Mesendoderm (in vitro differentiated cells): ENCODE results near the gene SEPTIN14.
"Not testable (repeated sequence)": the region's sequence is repeated elsewhere in the genome, so short reads cannot be mapped to it uniquely, and the experiment has no call there.

Experiments used
- DNase-seq: peaks from one replicate; pipeline ENCODE4 v3.0.0; 2013
- H2AK5ac ChIP-seq: 2 replicates; pipeline ENCODE4 v1.6.1; 2013; ENCODE audit warnings: low read length, inconsistent platforms
- H2BK120ac ChIP-seq: 2 replicates; pipeline ENCODE4 v1.6.1; 2013; ENCODE audit warnings: low read depth, mild to moderate bottlenecking, low read length, moderate library complexity, mixed read lengths
- H2BK15ac ChIP-seq: replicated peaks from 2 replicates; pipeline ENCODE4 v1.6.1; 2013; ENCODE audit warnings: low read depth, mild to moderate bottlenecking, moderate library complexity
- H2BK5ac ChIP-seq: 2 replicates; pipeline ENCODE4 v1.6.1; 2013; ENCODE audit warnings: low read length, inconsistent platforms
- H3K18ac ChIP-seq: 2 replicates; pipeline ENCODE4 v1.6.1; 2013; ENCODE audit warnings: mild to moderate bottlenecking, low read length, mixed read lengths
- H3K23ac ChIP-seq: one replicate; pipeline ENCODE4 v1.6.1; 2013; ENCODE audit warnings: low read length
- H3K27ac ChIP-seq: 2 replicates; pipeline ENCODE4 v1.5.1; 2013; ENCODE audit warnings: low read depth, mild to moderate bottlenecking, inconsistent platforms, low read length, moderate library complexity
- H3K27me3 ChIP-seq: 2 replicates; pipeline ENCODE4 v1.6.1; 2013; ENCODE audit warnings: low read length, control low read depth, mild to moderate bottlenecking, inconsistent platforms; ENCODE audit not compliant: insufficient read depth, poor library complexity
- H3K36me3 ChIP-seq: 2 replicates; pipeline ENCODE4 v1.6.1; 2013; ENCODE audit warnings: low read length, inconsistent platforms; ENCODE audit not compliant: control insufficient read depth, insufficient read depth
- H3K4ac ChIP-seq: one replicate; pipeline ENCODE4 v1.6.1; 2013; ENCODE audit warnings: low read depth, mild to moderate bottlenecking, low read length, moderate library complexity
- H3K4me1 ChIP-seq: 2 replicates; pipeline ENCODE4 v1.6.1; 2013; ENCODE audit warnings: low read depth, low read length, inconsistent platforms; ENCODE audit not compliant: control insufficient read depth
- H3K4me2 ChIP-seq: 2 replicates; pipeline ENCODE4 v1.6.1; 2013; ENCODE audit warnings: low read length
- H3K4me3 ChIP-seq: 2 replicates; pipeline ENCODE4 v1.5.1; 2013; ENCODE audit warnings: mild to moderate bottlenecking, low read length
- H3K56ac ChIP-seq: one replicate; pipeline ENCODE4 v1.6.1; 2013; ENCODE audit warnings: low read length
- H3K79me1 ChIP-seq: 2 replicates; pipeline ENCODE4 v1.6.1; 2013; ENCODE audit warnings: low read length, inconsistent platforms
- H3K79me2 ChIP-seq: 2 replicates; pipeline ENCODE4 v1.6.1; 2013; ENCODE audit warnings: mild to moderate bottlenecking, low read length; ENCODE audit not compliant: control insufficient read depth, insufficient read depth
- H3K9ac ChIP-seq: 2 replicates; pipeline ENCODE4 v1.6.1; 2013; ENCODE audit warnings: low read length, inconsistent platforms
- H4K5ac ChIP-seq: one replicate; pipeline ENCODE4 v1.6.1; 2013; ENCODE audit warnings: low read length
- H4K8ac ChIP-seq: one replicate; pipeline ENCODE4 v1.6.1; 2013; ENCODE audit warnings: low read depth, mild to moderate bottlenecking, control low read depth, low read length, moderate library complexity
- WGBS: extraction: QIAGEN DNeasy Blood & Tissue Kit; methylation state at CpG from one replicate; pipeline ENCODE4 v1.1.7; 2013; ENCODE audit warnings: low lambda C conversion rate, missing lambda C conversion rate; ENCODE audit not compliant: insufficient coverage; ENCODE audit errors: extremely low coverage; 5-methylcytosine and 5-hydroxymethylcytosine counted together

The SEPTIN14 gene

GRCh38 chr7:55871932-55872485, 9.5 kb upstream of the SEPTIN14 start:
- no peak for DNase-seq
- Histone ChIP-seq H2BK15ac (no peak overlapping the region), H3K4me3 (no peak overlapping the region), H3K79me2 (no peaks in the 10 kb centered on the region), H3K9ac (no peak overlapping the region), H3K23ac (no peak overlapping the region), H3K56ac (no peak overlapping the region), H3K4me1 (no peaks in the 10 kb centered on the region), H2BK120ac (no peak overlapping the region), H3K4ac (no peak overlapping the region), H3K18ac (no peak overlapping the region), H4K8ac (no peak overlapping the region), H3K79me1 (no peaks in the 10 kb centered on the region), H2BK5ac (no peak overlapping the region), H3K4me2 (no peak overlapping the region), H3K27ac (no peak overlapping the region), H3K36me3 (no peaks in the 10 kb centered on the region), H2AK5ac (no peak overlapping the region), H3K27me3 (no peaks in the 10 kb centered on the region), H4K5ac (no peak overlapping the region)
- WGBS = no CpG with 5 or more reads among the region's 8 CpGs

GRCh38 chr7:55868989-55869388, 6.4 kb upstream of the SEPTIN14 start:
- not testable (repeated sequence) for H3K4me2 ChIP-seq, H3K79me2 ChIP-seq, H3K27me3 ChIP-seq, H3K4me3 ChIP-seq, H3K23ac ChIP-seq, H2BK5ac ChIP-seq, H3K56ac ChIP-seq, H3K36me3 ChIP-seq, H3K4ac ChIP-seq, H3K27ac ChIP-seq, H3K79me1 ChIP-seq, H3K9ac ChIP-seq, H2BK15ac ChIP-seq, H3K18ac ChIP-seq, DNase-seq, H4K5ac ChIP-seq, H2BK120ac ChIP-seq, H4K8ac ChIP-seq, H3K4me1 ChIP-seq, H2AK5ac ChIP-seq
- no CpG with 5 or more reads among the region's 7 CpGs for WGBS

DNA sequence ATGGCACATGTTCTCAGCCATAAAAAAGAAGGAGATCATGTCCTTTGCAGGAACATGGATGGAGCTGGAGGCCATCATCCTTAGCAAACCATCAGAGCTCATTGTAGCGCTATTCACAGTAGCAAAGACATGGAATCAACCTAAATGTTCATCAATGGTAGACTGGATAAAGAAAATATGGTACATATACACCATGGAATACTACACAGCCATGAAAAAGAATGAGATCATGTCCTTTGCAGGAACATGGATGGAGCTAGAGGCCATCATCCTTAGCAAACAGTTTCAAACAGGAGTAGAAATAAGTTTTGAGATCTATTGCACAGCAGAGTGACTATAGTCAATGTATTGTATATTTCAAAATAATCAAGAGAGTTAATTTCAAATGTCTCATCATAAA, 17.4 kb downstream of the SEPTIN14 start:
- not testable (repeated sequence) for H3K18ac ChIP-seq, H4K8ac ChIP-seq, H3K9ac ChIP-seq, DNase-seq, H3K4me2 ChIP-seq, H3K79me1 ChIP-seq, H2AK5ac ChIP-seq, H3K27me3 ChIP-seq, H2BK5ac ChIP-seq, H3K4me3 ChIP-seq, H3K79me2 ChIP-seq, H3K23ac ChIP-seq, H3K27ac ChIP-seq, H3K56ac ChIP-seq, H2BK120ac ChIP-seq, H2BK15ac ChIP-seq, H3K36me3 ChIP-seq, H3K4me1 ChIP-seq, H3K4ac ChIP-seq, H4K5ac ChIP-seq
- no CpG with 5 or more reads among the region's 1 CpG for WGBS

GRCh38 chr7:55838595-55838994, 24.0 kb downstream of the SEPTIN14 start:
- Histone ChIP-seq H2BK5ac (no peak overlapping the region), H4K8ac (no peak overlapping the region), H3K27ac (no peak overlapping the region), H3K27me3 (no peaks in the 10 kb centered on the region), H3K9ac (no peak overlapping the region), H3K23ac (no peak overlapping the region), H3K36me3 (no peaks in the 10 kb centered on the region), H2BK120ac (no peak overlapping the region), H3K4me1 (no peaks in the 10 kb centered on the region), H3K79me1 (no peaks in the 10 kb centered on the region), H3K56ac (no peak overlapping the region), H2AK5ac (no peak overlapping the region), H2BK15ac (no peak overlapping the region), H3K4ac (no peak overlapping the region), H3K18ac (no peak overlapping the region), H3K4me3 (no peak overlapping the region), H3K4me2 (no peak overlapping the region), H3K79me2 (no peaks in the 10 kb centered on the region), H4K5ac (no peak overlapping the region)
- no peak for DNase-seq
- WGBS = no CpG with 5 or more reads among the region's 4 CpGs

GRCh38 chr7:55827577-55827976, 35.0 kb downstream of the SEPTIN14 start:
- no peak overlapping the region for H3K27ac ChIP-seq
- H3K23ac ChIP-seq = no peak overlapping the region
- H3K79me1 ChIP-seq = no peaks in the 10 kb centered on the region
- H3K4me2 ChIP-seq = no peak overlapping the region
- H3K36me3 ChIP-seq = no peaks in the 10 kb centered on the region
- no peak overlapping the region for H4K5ac ChIP-seq
- no peak overlapping the region for H3K4me3 ChIP-seq
- no peak overlapping the region for H2AK5ac ChIP-seq
- H3K18ac ChIP-seq = no peak overlapping the region
- H2BK15ac ChIP-seq = no peak overlapping the region
- H2BK5ac ChIP-seq = no peak overlapping the region
- no peak for DNase-seq
- no CpG with 5 or more reads among the region's 1 CpG for WGBS
- no peak overlapping the region for H3K56ac ChIP-seq
- H4K8ac ChIP-seq = no peak overlapping the region
- H3K9ac ChIP-seq = no peak overlapping the region
- H3K27me3 ChIP-seq = no peaks in the 10 kb centered on the region
- H3K79me2 ChIP-seq = no peaks in the 10 kb centered on the region
- no peaks in the 10 kb centered on the region for H3K4me1 ChIP-seq
- H3K4ac ChIP-seq = no peak overlapping the region
- no peak overlapping the region for H2BK120ac ChIP-seq

- H3K27ac ChIP-seq = no peak overlapping the region
- no peak overlapping the region for H4K5ac ChIP-seq
- H4K8ac ChIP-seq = no peak overlapping the region
- H3K79me1 ChIP-seq = no peaks in the 10 kb centered on the region
- H3K36me3 ChIP-seq = no peaks in the 10 kb centered on the region
- H3K27me3 ChIP-seq = no peaks in the 10 kb centered on the region
- H3K9ac ChIP-seq = no peak overlapping the region
- H3K4ac ChIP-seq = no peak overlapping the region
- no peak overlapping the region for H2BK5ac ChIP-seq
- no peak overlapping the region for H3K18ac ChIP-seq
- H3K79me2 ChIP-seq = no peaks in the 10 kb centered on the region
- no CpG with 5 or more reads among the region's 2 CpGs for WGBS
- no peak overlapping the region for H2AK5ac ChIP-seq
- H3K4me3 ChIP-seq = no peak overlapping the region
- H3K4me1 ChIP-seq = no peaks in the 10 kb centered on the region
- H2BK15ac ChIP-seq = no peak overlapping the region
- DNase-seq = no peak
- no peak overlapping the region for H3K4me2 ChIP-seq
- H2BK120ac ChIP-seq = no peak overlapping the region
- H3K23ac ChIP-seq = no peak overlapping the region
- H3K56ac ChIP-seq = no peak overlapping the region
Observed at GRCh38 chr7:55818686-55819085, 43.9 kb downstream of the SEPTIN14 start.
